GM19324 (cell line): Measurements from ENCODE around the gene SERTM2.
"Not testable (repeated sequence)": the region's sequence is repeated elsewhere in the genome, so short reads cannot be mapped to it uniquely, and the experiment has no call there.

Experiments
- ATAC-seq: cut with Tn5 transposase; IDR thresholded peaks from one replicate; pipeline ENCODE4 v1.9.1; 2021; ENCODE audit warnings: mild to moderate bottlenecking, moderate library complexity; ENCODE audit not compliant: unreplicated experiment, low FRiP score

SERTM2 gene

DNA sequence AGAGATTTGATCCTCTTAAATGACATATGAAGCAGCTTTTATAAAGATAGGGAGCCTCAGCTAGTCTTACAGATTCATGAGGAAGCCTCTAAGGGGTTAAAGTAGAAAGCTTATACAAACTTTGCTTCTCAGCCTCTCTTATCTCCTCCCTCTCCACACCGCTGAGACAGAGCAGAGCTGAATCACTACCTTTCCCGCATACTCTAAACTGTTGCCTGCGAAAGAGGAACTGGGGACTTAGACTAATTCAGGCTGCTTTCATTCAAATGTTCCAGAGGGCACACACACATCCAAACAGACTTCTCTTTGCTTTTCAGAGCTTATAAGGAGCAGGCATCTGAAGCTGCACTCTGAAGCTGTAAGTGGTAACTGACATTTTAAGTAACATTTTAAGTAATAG lies at the start of gene SERTM2:
Gene SERTM2 (plus strand): TSS at position 169 of the 400 bp plus-strand sequence. CDS start 7,213 bp downstream, outside the sequence.
- ATAC-seq = no peak

DNA sequence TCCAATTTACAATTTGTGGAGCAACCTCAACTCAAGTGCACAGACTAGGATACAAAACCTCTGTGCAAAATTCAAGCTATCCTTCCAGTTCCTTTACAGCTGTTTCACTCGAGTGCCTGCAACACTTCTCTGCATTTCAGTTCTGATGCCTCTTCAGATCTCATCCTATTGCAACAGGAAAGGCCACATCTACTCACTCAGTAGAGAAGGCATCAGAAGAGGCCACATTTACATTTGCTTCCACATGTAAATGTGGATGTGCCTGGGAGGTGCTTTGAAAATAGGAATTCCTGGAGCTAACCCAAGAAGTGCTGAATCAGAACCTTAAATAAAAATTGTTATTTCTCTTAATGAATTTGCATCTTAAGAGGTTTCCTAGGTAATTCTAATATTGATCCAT lies 45.8 kb upstream of the SERTM2 start:
- ATAC-seq = no peak

DNA sequence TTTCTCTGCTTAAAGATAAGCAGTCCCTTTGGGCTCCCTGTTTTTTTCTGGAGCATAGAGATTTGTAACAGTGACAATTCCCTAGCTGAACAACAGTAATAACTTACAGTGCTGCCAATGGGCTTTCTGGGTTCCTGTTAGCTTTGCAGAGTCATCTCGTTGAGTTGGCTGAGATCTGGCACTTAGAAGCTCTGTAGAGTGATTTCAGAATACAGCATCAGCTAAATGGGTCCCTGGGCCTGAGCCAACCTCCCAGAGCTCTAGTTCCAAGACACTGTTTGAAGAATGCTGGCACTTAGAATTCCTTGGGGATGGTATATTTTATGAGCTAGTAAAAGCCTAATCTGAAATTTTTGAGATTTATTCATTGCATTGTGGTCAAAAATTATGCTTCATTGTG lies 43.5 kb upstream of the SERTM2 start:
- no peak for ATAC-seq

DNA sequence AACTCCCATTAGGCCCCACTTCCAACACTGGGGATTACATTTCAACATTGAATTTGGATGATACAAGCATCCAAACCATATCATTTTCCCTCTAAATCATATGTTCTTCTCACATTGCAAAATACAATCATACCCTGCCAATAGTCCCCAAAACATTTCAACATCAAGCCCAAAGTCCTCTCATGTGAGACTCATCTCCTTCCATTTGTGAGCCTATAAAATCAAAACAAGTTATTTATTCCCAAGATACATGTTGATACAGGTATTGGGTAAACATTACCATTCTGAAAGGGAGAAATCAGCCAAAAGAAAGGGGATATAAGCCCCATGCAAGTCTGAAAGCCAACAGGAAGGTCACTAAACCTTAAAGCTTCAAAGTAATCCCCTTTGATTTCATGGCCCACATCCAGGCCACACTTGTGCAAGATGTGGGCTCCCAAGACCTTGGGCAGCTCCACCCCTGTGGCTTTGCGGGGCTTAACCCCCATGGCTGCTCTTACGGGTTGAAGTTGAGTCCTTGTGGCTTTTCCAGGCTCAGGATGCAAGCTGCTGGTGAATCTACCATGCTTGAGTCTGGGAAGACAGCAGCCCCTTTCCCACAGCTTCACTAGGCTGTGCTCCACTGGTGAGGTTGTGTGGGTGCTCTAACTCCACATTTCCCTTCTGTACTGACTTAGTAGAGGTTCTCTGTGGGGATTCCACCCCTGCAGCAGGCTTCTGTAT lies 40.6 kb upstream of the SERTM2 start:
- ATAC-seq = no peak

DNA sequence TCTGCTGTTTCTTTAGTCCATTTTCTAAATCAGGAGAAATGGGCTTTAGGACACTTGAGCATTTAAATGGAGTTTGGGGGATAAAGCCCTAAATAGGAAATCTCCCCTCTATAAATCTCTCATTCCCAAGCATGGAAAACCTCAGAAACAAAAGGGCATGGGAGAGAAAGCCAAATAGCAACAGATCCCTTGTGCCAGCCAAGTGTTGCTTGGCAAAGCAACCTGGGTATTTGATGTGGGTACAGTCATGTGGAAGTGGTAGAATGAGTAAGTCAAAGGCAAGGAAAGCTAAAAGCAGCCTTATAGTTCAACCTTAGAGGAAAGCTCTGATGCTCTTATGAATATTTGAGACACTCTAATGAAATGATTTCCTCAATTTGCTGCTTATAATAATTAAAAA lies 29.5 kb upstream of the SERTM2 start:
- no peak for ATAC-seq

DNA sequence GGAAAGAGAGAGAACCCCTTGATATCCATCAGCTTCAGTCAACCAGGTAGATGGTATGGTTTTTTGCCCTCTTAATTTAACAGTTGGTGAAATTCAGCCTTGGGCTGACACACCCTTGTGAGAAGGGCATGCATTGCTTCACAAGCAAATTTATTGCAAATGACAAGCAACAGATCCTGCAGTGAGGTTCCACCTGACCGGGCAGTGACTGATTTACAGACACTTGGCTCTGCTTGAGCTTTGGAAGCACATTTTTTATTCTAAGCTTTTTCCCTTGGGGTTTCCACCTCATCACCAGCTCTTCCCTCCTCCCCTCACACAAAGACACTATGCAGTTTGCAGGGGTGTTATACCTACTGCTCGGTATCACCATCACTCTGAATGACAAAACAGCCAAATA lies 28.3 kb upstream of the SERTM2 start:
- ATAC-seq = no peak

DNA sequence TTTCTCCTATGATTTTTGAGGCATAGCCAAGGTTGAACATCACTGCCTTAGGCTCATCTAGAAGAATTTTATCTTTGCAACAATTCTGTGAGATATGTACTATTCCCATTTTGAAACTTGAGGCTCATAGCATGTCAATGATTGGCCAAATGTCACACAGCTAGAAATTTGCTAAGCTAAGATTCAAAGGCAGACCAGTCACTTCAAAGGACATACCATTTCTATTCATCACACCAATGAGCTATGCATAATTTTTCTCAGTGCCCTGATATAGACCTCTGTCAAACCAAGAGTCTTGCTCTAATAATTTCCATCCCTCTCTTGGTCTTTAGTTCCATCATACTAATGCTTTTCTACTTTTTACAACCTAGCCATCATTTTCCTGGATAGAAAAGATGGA lies 27.6 kb upstream of the SERTM2 start:
- no peak for ATAC-seq

DNA sequence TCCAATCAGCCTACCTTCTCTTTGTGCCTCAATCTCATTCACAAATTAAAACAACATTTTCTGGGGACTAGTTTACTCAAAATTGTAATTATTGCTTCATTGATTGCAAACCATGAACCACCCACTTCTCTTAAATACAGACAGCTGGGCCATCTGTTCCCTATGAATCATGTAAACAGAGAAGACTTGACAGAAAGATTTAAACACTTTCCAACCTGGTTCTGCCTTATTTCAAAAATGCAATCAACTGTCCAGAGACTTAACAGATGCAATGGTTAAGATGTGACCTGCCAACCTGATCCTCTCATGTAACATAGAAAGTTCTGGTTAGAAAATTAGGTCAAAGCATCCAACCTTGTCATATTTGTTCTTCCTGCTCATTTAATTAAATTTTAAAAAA lies 20.8 kb upstream of the SERTM2 start:
- no peak for ATAC-seq

DNA sequence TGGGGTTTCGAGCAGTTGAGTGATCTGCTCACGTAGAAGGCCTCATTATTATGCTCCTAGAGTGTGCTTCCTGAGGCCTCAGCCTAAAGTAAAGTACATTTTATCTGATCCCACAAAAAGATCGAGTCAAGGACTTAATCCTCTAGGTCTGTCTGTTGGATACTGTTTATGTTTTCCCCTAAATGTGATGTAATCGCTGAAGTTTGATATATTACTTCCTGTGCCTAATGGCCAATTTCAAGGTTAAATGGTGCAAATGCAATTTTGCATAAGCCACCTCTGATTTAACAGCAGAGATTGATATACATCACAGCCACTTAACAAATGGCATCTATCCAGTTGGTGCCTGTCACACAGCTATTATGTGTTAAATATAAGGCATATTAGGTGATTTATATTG lies 19.4 kb upstream of the SERTM2 start:
- no peak for ATAC-seq

DNA sequence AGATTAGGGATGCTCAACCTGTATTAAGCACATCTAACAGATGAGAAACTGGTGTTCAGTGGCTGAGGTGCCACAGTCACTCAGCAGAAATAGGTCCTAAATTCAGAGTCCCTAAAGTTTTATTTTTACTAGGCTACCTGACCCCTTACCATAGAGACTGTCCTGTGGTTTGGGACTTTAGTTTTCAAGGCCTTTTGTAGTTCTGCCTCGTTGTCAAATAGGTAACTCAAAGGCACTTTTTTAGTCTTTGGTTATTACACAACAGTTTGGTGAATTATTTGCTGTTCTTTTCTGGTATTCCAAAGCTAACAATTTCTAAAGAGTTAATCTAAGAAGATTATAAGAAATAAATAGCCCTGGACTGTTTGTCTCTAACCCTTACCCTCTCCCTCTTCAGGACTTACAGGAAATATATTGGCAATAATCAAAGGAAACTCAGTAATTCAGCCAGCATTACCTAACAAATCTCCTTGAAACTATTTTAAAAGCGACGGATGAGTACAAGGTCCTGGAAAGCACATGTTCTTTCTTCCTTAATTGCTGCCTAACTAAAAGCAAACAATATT lies 12.8 kb upstream of the SERTM2 start:
- no peak for ATAC-seq

DNA sequence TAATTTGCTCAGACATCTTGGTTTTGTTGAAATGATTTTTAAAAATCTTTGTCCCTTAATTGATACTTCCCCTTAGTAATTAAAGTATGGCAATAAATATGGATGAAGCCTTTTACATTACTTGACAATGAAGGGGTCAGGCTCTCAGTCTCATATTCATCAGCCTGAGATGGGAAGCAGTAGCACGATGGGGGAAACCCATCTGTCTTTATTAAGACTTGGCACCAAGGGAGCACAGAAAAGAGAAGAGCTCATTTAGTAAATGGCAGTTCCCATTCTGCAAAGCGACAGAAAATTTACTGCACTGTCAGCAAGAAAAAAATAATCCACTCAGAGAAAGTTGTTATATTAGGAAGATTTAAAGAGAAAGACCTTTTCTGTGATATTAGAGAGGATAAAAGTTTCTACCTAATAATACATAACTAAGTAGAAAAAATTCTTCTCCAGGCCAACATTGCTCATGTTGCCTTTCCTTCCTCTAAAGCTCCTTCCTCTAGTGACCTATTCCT lies 7.9 kb upstream of the SERTM2 start:
- no peak for ATAC-seq

DNA sequence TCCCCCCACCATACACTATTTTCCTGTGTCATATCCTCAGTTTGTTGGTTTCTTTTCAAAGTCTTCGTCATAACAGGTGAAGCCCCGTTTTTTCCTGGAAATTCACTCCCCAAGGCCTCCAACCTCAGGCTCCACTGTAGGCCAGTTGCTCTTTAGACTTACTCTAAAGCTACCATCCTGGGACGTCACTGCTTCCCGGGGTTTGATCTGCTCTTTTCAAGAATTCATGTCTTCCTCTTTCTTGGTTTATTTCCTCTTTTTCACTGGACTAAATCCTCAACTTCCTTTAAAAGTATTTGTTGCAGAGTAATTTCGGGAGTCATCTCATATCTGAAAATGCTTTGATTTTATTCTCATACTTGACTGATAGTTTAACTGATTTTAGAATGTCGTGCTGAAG lies 6.5 kb upstream of the SERTM2 start:
- ATAC-seq = no peak

DNA sequence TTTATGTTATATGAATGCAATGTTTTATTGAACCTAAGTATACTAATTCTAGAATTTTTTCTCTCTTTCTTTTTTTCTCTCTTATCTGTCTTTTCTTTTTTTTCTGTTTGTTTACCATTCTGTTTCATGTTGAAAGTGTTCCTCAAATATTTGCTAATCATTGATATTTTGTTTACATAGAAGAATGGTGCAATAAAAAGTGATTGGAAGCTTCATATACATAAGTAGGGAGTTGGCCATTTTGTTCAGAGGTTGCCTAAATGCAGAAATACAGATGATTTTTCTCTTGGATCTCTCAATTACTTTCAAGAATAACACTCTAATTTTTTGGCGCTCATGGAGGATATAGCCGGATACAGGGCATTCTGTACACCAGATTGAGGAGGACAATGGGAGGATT lies 5.7 kb upstream of the SERTM2 start:
- no peak for ATAC-seq

DNA sequence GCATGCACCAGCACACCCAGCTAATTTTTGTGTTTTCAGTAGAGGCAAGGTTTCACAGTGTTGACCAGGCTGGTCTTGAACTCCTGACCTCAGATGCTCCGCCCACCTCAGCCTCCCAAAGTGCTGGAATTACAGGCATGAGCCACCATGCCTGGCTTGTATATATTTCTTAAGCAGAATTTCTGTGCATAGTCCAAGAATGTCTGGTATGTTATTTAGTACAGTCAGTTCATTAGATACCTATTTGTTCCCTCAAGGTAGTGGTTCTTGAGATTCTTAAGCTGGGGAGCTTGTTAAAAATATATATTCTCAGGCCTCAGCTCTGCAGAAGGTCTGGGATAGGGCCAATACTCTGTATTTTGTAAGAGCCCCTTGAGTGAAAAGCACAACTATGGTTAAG lies 4.6 kb upstream of the SERTM2 start:
- no peak for ATAC-seq

DNA sequence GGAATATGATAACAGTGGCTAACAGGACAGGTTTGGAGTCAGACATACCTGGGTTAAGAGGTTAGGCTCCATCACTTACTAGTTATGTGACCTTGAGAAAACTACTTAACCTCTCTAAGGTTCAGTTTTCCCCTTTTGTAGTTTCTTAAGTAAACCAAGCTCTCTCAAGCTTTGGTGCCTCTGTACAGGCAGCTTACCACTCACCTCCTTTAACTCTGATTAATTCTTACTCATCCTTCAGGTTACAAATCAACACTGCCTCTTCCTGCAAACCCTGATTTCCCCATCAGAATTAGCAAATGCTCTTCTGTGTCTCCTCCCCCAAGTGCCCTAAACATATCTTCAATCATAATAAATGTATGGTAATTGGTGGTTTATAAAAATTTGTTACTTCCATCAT lies 3.5 kb upstream of the SERTM2 start:
- no peak for ATAC-seq

DNA sequence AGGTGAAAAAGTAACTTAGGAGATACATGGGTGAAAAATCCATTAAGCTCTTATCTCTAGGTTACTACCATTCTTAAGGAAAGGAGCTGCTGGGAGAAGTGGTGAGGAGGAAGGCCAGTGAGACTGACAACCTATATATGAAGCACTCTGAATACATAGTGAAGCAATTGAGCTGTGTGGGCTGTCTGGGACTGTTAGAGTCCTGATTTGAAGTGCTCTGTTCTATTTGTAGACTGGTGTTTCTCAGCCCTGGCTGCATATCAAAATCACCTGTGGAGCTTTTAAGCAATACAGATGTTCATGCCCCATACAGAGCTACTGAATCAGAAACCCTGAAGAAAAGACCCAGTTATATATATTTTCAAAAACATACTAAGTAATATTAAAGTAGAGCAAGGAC lies 3.9 kb downstream of the SERTM2 start:
- no peak for ATAC-seq

DNA sequence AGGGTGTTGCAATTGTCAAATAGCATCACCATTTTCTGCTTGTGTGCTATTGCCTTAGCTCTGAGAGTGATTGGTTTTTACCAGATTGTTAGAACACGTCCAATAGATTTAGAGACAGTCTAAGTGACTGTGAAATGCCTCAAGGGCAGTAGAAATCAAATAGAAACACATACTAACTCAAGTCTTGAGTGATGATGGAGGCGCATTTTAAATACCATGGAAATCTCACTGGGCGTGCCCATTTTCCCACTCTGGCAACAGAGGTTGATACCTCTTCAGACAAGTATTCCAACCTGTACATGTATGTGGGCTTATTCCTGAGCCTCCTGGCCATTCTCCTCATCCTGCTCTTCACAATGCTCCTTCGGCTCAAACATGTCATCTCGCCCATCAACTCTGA lies 7.2 kb downstream of the SERTM2 start:
- ATAC-seq = no peak

DNA sequence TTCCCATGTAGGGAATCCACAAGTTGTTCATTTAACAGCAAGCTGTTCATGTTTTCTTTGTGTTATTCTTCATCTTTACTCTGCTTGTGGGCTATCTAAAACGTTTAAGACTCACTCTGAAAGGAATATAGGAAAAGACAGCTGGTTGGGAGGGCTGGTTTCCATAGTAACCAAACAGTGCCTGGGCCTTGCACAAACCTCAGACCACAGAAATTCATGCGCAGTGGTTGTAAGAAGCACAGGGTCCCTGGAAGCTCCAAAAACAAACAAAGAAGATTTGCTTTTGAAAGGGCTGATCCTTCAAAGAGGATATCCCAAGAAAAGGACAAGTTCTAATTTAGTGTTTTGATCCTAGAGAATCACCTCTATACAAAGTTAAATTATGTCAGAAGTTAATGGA lies 7.8 kb downstream of the SERTM2 start:
- no peak for ATAC-seq

DNA sequence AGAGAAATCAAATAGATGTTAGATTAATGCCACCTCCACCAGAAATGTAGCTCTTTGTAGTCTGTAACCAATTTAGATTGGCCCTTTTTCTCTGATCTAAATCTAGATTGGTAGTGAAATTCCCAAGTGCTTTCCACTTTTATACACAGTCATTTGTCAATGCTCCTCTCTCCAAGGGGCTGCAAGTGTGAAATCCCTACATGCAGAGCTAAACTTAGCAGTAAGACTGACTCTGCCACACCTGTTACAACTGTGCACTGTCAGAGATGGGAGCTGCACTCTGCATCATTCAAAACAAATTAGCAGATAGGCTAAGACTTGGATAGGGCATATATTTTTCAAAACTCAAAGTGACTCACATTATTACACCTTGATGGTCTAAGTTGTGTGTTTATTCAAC lies 9.1 kb downstream of the SERTM2 start:
- no peak for ATAC-seq

DNA sequence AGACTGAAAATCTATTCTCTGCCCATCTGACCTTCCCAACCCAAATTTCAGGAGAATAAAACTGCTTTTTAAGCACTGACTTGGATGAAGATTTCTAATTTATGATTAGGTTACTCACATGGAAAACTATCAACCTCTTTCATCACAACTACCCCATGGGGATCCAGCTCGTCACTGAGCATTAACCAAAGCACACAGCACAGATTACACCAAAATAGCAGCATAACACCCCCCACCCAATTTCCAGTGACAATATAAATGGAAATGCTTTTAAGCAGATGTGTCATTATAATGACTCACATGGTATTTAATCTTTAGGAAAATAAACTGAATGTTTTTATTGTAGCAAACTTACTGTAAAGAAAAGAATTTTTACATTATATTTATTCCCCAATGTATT lies 9.7 kb downstream of the SERTM2 start:
- ATAC-seq = no peak

DNA sequence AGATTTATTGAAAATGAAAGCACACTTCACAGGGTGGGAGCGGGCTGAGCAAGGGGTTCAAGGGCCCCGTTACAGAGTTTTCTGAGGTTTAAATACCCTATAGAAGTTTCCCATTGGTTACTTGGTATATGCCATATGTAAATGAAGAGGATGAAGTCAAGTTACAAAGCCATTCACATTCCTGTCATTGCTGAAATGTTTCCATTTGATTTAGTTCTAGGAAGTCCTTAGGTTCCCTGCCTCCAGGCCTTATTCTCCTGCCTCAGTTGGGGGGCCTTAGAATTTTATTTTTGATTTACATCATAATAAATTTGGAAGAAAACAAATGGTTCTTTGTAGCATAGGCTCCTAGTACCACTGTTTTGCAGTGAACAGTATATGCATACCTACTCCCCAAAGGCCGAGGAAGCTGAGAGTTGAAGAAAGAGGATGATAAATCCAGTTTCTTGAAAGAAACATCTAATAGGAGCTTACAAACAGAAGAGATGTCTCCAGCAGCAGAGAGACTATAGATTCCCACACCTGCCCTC lies 31.8 kb downstream of the SERTM2 start:
- ATAC-seq = no peak

DNA sequence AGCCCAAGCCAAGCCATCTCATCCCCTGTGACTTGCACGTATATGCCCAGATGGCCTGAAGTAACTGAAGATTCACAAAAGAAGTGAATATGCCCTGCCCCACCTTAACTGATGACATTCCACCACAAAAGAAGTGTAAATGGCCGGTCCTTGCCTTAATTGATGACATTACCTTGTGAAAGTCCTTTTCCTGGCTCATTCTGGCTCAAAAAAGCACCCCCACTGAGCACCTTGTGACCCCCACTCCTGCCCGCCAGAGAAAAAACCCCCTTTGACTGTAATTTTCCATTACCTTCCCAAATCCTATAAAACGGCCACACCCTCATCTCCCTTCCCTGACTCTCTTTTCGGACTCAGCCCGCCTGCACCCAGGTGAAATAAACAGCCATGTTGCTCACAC lies 37.8 kb downstream of the SERTM2 start:
- ATAC-seq = not testable (repeated sequence)
